Suprapubic skin (tissue), 3 donors: ENCODE measurements around the gene TRIM74.
"Not testable (repeated sequence)": the region's sequence is repeated elsewhere in the genome, so short reads cannot be mapped to it uniquely, and the experiment has no call there.

ENCODE experiments used
- CTCF ChIP-seq, 2 donors: fragments of 200-600 bp in 1 of 2; fragments of 450-650 bp in 1 of 2; sonication (generic) in 1 of 2; IDR thresholded peaks; one replicate each; pipeline ENCODE4 v1.5.1; 2016 to 2019; ENCODE audit warnings: antibody characterized with exemption in 2 of 2, mild to moderate bottlenecking in 1 of 2, moderate library complexity in 1 of 2
- POLR2A ChIP-seq, 2 donors: fragments of 450-650 bp; IDR thresholded peaks; one replicate each; pipeline ENCODE4 v1.6.1; 2017; ENCODE audit warnings: antibody characterized with exemption in 2 of 2, mild to moderate bottlenecking in 2 of 2, moderate library complexity in 2 of 2

- TF ChIP-seq CTCF, POLR2A (IDR thresholded peaks at IDR 0.05): not testable (repeated sequence)
Measured at GRCh38 chr7:72971505-72971904, 2.2 kb upstream of the TRIM74 start.
